Measurements from ENCODE around the gene MBD4.
"Not testable (repeated sequence)": the region's sequence is repeated elsewhere in the genome, so short reads cannot be mapped to it uniquely, and the experiment has no call there.

MBD4 gene

GRCh38 chr3:129415830-129416229 lies 23.9 kb downstream of the MBD4 start:
- H3K27ac ChIP-seq, result no peak overlapping the region
- no peak overlapping the region for H3K4me3 ChIP-seq

GRCh38 chr3:129415378-129415777 lies 24.4 kb downstream of the MBD4 start:
- no peak overlapping the region for H3K27ac ChIP-seq
- H3K4me3 ChIP-seq, result no peak overlapping the region

- peak overlapping the region in 2 of 21 experiments; percentile 8 to 20 for H3K27ac ChIP-seq
Measured at GRCh38 chr3:129413687-129414506, 25.9 kb downstream of the MBD4 start.

GRCh38 chr3:129413238-129413637 lies 26.5 kb downstream of the MBD4 start:
- not testable (repeated sequence) for H3K4me3 ChIP-seq
- H3K27ac ChIP-seq, result peak overlapping the region in 2 of 21 experiments; percentile 20 to 31

More at GRCh38 chr3:129413687-129414506, 25.9 kb downstream of the MBD4 start:
- no peak overlapping the region for H3K4me3 ChIP-seq

GRCh38 chr3:129412542-129413198 lies 27.1 kb downstream of the MBD4 start:
- Histone ChIP-seq H3K27ac (peak overlapping the region in 2 of 21 experiments; percentile 25 to 31), H3K4me3 (no peak overlapping the region)

GRCh38 chr3:129410971-129411370 lies 28.8 kb downstream of the MBD4 start:
- Histone ChIP-seq H3K4me3 (no peak overlapping the region), H3K27ac (no peak overlapping the region)

GRCh38 chr3:129409541-129409940 lies 30.2 kb downstream of the MBD4 start:
- no peak overlapping the region for H3K27ac ChIP-seq
- no peak overlapping the region for H3K4me3 ChIP-seq

GRCh38 chr3:129404610-129405009 lies 35.1 kb downstream of the MBD4 start:
- no peak overlapping the region for H3K4me3 ChIP-seq
- no peak overlapping the region for H3K27ac ChIP-seq

GRCh38 chr3:129404130-129404529 lies 35.6 kb downstream of the MBD4 start:
- Histone ChIP-seq H3K4me3 (no peak overlapping the region), H3K27ac (no peak overlapping the region)

GRCh38 chr3:129403450-129403849 lies 36.3 kb downstream of the MBD4 start:
- Histone ChIP-seq H3K27ac (no peak overlapping the region), H3K4me3 (no peak overlapping the region)

GRCh38 chr3:129402616-129403015 lies 37.1 kb downstream of the MBD4 start:
- no peak overlapping the region for H3K4me3 ChIP-seq
- H3K27ac ChIP-seq, result no peak overlapping the region

GRCh38 chr3:129402210-129402609 lies 37.5 kb downstream of the MBD4 start:
- Histone ChIP-seq H3K4me3 (no peak overlapping the region), H3K27ac (no peak overlapping the region)

- peak overlapping the region in 18 of 21 experiments; percentile 76 to 98 (median 94) for H3K27ac ChIP-seq
- peak overlapping the region in 5 of 7 experiments; percentile 59 to 90 (median 83) for H3K4me3 ChIP-seq
Measured at GRCh38 chr3:129399895-129400357, 39.8 kb downstream of the MBD4 start.

GRCh38 chr3:129399145-129399894 lies 40.4 kb downstream of the MBD4 start:
- Histone ChIP-seq H3K4me3 (peak overlapping the region; percentile 59 to 94 (median 85)), H3K27ac (peak overlapping the region in 20 of 21 experiments; percentile 76 to 98 (median 94))

- peak overlapping the region; percentile 59 to 94 (median 85) for H3K4me3 ChIP-seq
- H3K27ac ChIP-seq, result peak overlapping the region in 20 of 21 experiments; percentile 76 to 98 (median 94)
Measured at GRCh38 chr3:129398803-129399144, 41.0 kb downstream of the MBD4 start.

GRCh38 chr3:129393760-129394564 lies 45.8 kb downstream of the MBD4 start:
- not testable (repeated sequence) for H3K4me3 ChIP-seq
- H3K27ac ChIP-seq, result peak overlapping the region in 1 of 21 experiments; percentile 17

- Histone ChIP-seq H3K4me3 (no peak overlapping the region), H3K27ac (peak overlapping the region in 1 of 21 experiments; percentile 17)
Measured at GRCh38 chr3:129393271-129393670, 46.5 kb downstream of the MBD4 start.

- H3K27ac ChIP-seq, result peak overlapping the region in 7 of 21 experiments; percentile 15 to 61 (median 45)
- H3K4me3 ChIP-seq, result not testable (repeated sequence)
Measured at GRCh38 chr3:129392106-129392887, 47.5 kb downstream of the MBD4 start.

All from skin epidermis (tissue), 12 donors.